MCF 10A (cell line): ENCODE data around the gene ELL2. TPM values are rescaled to one million over a fixed set of nuclear protein-coding genes. Genes with fewer than 3 reads are reported as not detected.
"Not testable (repeated sequence)": the region's sequence is repeated elsewhere in the genome, so short reads cannot be mapped to it uniquely, and the experiment has no call there.

Source experiments
- BruUV-seq: library from RNA; stranded (reverse); fragments of 400-500 nt; replicated peaks from 2 replicates; lab custom pipeline; 2021; lab: Mats Ljungman, UMichigan
- CTCF ChIA-PET: fragments of 300-600 bp; sonication (Branson Sonifier 250); formaldehyde crosslinking; extraction: SDS; loops from one replicate; lab custom pipeline; 2021; ENCODE audit warnings: antibody characterized with exemption, inconsistent platforms; lab: Yijun Ruan, JAX
- POLR2A ChIA-PET: fragments of 300-600, 350-650 bp; sonication (Branson Sonifier 250); formaldehyde crosslinking; extraction: SDS; loops from one replicate; lab custom pipeline; 2020; ENCODE audit warnings: antibody characterized with exemption, inconsistent platforms; lab: Yijun Ruan, JAX
- DNase-seq: peaks from one replicate; pipeline ENCODE4 v3.0.0-alpha.2; 2018; ENCODE audit not compliant: unreplicated experiment
- H3K27ac Mint-ChIP-seq: one replicate; pipeline ENCODE4 v1.8.0; 2022; ENCODE audit warnings: mild to moderate bottlenecking, low read depth, mixed read lengths; ENCODE audit not compliant: unreplicated experiment
- H3K27me3 Mint-ChIP-seq: one replicate; pipeline ENCODE4 v1.8.0; 2022; ENCODE audit warnings: mixed read lengths; ENCODE audit not compliant: insufficient read depth, unreplicated experiment
- H3K36me3 Mint-ChIP-seq: one replicate; pipeline ENCODE4 v1.8.0; 2022; ENCODE audit warnings: mild to moderate bottlenecking, moderate library complexity, mixed read lengths; ENCODE audit not compliant: insufficient read depth, unreplicated experiment
- H3K4me1 Mint-ChIP-seq: one replicate; pipeline ENCODE4 v1.8.0; 2022; ENCODE audit warnings: mixed read lengths; ENCODE audit not compliant: insufficient read depth, unreplicated experiment
- H3K4me3 Mint-ChIP-seq: one replicate; pipeline ENCODE4 v1.8.0; 2022; ENCODE audit warnings: mild to moderate bottlenecking, moderate library complexity, mixed read lengths; ENCODE audit not compliant: unreplicated experiment
- H3K9me3 Mint-ChIP-seq: one replicate; pipeline ENCODE4 v1.8.0; 2022; ENCODE audit warnings: mixed read lengths; ENCODE audit not compliant: unreplicated experiment
- intact Hi-C: fragments of 100-400 bp; cut with micrococcal nuclease; formaldehyde crosslinking; loops from 2 replicates; pipeline ENCODE4 v1.14.1; 2022
- total RNA-seq: library from RNA; stranded (reverse); gene quantifications from 2 replicates; pipeline ENCODE4 v1.2.3, GENCODE V29; 2022
- TF ChIP-seq, protein P1 (sequence below): fragments of 200-600 bp; IDR thresholded peaks from one replicate; pipeline ENCODE4 v1.8.0; 2022; ENCODE audit warnings: antibody characterized with exemption, mild to moderate bottlenecking; ENCODE audit not compliant: unreplicated experiment

ELL2 gene
- total RNA-seq, 1 experiment from 2014 or later, result 147 TPM

DNA sequence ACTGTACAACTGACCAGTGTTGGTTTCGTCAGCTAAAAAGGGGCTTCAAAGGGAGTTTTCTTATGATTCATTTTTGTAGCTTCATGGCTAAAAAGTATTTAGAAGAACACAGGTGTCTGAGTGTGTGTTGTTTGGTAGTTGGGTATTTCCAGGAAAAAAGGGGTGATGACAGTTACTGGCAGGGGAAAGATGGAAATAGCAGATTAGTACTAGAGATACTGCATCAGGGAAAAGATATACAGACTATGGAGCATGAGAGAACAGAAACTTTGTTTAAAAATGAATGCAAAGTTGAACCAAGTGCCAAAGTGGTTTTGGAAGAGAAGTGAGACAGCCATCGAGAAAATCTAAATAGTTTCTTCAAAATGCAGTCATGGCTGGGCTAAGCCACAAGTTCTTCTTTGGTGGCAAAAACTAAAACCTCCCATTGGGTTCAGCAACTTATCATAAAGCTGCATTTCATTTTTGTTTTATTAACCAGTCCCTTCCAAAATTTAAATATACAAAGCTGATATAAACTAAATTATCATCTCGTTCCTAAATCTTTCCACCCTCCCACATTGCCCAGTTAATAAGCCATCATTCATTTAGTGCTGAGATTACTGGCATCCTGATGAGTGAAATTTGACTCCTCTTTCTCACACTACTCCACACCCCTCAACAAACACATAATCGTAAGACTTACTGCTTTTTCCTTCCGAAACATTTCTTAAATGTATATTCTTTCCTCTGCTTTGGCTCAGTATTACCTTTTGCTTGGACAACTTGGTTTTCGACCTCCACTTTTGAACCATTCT, 33.5 kb downstream of the ELL2 start:
- peaks cover 49% of the 10 kb centered on the region for H3K4me1 Mint-ChIP-seq
- POLR2A ChIA-PET, result interaction anchor here (0.6 to 0.8 kb wide), 2 partner anchors 27 to 30 kb away, joined by 3 read pairs; no protein-coding TSS in a partner anchor
- no peaks in the 10 kb centered on the region for H3K27me3 Mint-ChIP-seq
- H3K4me3 Mint-ChIP-seq, result no peak overlapping the region
- BruUV-seq, result no TSS peak
- CTCF ChIA-PET, result interaction anchor here (0.5 to 1.3 kb wide), 3 partner anchors 16 to 425 kb away, joined by 3 read pairs; no protein-coding TSS in a partner anchor
- no peaks in the 10 kb centered on the region for H3K9me3 Mint-ChIP-seq
- intact Hi-C loops, result no loop called here
- peak overlapping the region; percentile 28 for H3K27ac Mint-ChIP-seq
- peaks cover 24% of the 10 kb centered on the region for H3K36me3 Mint-ChIP-seq
- TF ChIP-seq, protein P1, sequence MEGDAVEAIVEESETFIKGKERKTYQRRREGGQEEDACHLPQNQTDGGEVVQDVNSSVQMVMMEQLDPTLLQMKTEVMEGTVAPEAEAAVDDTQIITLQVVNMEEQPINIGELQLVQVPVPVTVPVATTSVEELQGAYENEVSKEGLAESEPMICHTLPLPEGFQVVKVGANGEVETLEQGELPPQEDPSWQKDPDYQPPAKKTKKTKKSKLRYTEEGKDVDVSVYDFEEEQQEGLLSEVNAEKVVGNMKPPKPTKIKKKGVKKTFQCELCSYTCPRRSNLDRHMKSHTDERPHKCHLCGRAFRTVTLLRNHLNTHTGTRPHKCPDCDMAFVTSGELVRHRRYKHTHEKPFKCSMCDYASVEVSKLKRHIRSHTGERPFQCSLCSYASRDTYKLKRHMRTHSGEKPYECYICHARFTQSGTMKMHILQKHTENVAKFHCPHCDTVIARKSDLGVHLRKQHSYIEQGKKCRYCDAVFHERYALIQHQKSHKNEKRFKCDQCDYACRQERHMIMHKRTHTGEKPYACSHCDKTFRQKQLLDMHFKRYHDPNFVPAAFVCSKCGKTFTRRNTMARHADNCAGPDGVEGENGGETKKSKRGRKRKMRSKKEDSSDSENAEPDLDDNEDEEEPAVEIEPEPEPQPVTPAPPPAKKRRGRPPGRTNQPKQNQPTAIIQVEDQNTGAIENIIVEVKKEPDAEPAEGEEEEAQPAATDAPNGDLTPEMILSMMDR, result no peak
- DNase-seq, result no peak

DNA sequence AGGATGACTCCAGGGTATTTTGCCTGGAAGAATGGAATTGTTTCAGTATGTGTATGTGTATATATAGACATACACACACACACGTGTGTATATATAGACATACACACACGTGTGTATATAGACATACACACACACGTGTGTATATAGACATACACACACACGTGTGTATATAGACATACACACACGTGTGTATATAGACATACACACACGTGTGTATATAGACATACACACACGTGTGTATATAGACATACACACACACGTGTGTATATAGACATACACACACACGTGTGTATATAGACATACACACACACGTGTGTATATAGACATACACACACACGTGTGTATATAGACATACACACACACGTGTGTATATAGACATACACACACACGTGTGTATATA, 34.4 kb downstream of the ELL2 start:
- BruUV-seq, CTCF ChIA-PET, H3K4me3 Mint-ChIP-seq, H3K27me3 Mint-ChIP-seq, POLR2A ChIA-PET, intact Hi-C loops, H3K9me3 Mint-ChIP-seq, DNase-seq: not testable (repeated sequence)
- peaks cover 24% of the 10 kb centered on the region for H3K36me3 Mint-ChIP-seq
- peak overlapping the region; percentile 5 for H3K27ac Mint-ChIP-seq
- H3K4me1 Mint-ChIP-seq, result peaks cover 50% of the 10 kb centered on the region

- H3K9me3 Mint-ChIP-seq, result no peaks in the 10 kb centered on the region
- peaks cover 51% of the 10 kb centered on the region for H3K4me1 Mint-ChIP-seq
- DNase-seq, result no peak
- no TSS peak for BruUV-seq
- TF ChIP-seq, protein P1, result no peak
- no peaks in the 10 kb centered on the region for H3K27me3 Mint-ChIP-seq
- ChIA-PET POLR2A (interaction anchor here (0.5 to 3.5 kb wide), 12 partner anchors 7 to 155 kb away, joined by 3 to 43 read pairs (median 4); partner anchors contain the start of gene ELL2), CTCF (interaction anchor here (0.6 to 1.2 kb wide), 2 partner anchors 10 to 1303 kb away, joined by 3 to 5 read pairs; no protein-coding TSS in a partner anchor)
- H3K27ac Mint-ChIP-seq, result peak overlapping the region; percentile 87
- H3K36me3 Mint-ChIP-seq, result peaks cover 21% of the 10 kb centered on the region
- H3K4me3 Mint-ChIP-seq, result no peak overlapping the region
- intact Hi-C loops, result no loop called here
Measured at GRCh38 chr5:95925939-95926338, 35.7 kb downstream of the ELL2 start.

DNA sequence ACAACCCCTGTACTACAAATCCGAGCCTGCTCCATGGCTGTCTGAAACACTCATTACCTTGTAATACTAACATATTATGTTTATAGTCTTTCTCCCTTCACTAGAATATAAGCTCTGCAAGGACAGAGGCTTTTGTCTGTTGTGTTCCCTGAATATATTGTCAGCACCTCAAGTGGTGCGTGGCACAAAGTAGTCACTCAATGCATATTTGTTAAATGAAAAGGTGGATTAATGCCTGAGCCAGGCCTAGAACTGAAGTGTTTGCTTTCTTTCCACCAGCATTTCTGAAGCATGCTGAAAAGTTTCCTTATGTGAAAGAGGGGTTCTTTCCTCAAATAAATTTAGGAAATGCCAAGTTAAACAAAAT, 36.3 kb downstream of the ELL2 start:
- CTCF ChIA-PET, result interaction anchor here (1.2 to 1.5 kb wide), 3 partner anchors 10 to 413 kb away, joined by 3 to 5 read pairs (median 4); no protein-coding TSS in a partner anchor
- intact Hi-C loops, result no loop called here

More for the DNA sequence above, 36.3 kb downstream of the ELL2 start:
- Mint-ChIP-seq H3K36me3 (peaks cover 20% of the 10 kb centered on the region), H3K9me3 (no peaks in the 10 kb centered on the region), H3K27me3 (no peaks in the 10 kb centered on the region), H3K27ac (peak overlapping the region; percentile 87), H3K4me1 (peaks cover 51% of the 10 kb centered on the region), H3K4me3 (no peak overlapping the region)
- no peak for DNase-seq
- TF ChIP-seq, protein P1, result no peak
- no TSS peak for BruUV-seq
- POLR2A ChIA-PET, result interaction anchor here (0.5 to 3.5 kb wide), 27 partner anchors 8 to 412 kb away, joined by 3 to 43 read pairs (median 5); partner anchors contain the start of gene ELL2
